Measurements from ENCODE around the gene SCMH1. TPM values are rescaled to one million over a fixed set of nuclear protein-coding genes. Genes with fewer than 3 reads are reported as not detected.

SCMH1 gene
- total and polyA plus RNA-seq, 4 donors, result 6.6 to 12.8 (median 10.5) TPM

DNA sequence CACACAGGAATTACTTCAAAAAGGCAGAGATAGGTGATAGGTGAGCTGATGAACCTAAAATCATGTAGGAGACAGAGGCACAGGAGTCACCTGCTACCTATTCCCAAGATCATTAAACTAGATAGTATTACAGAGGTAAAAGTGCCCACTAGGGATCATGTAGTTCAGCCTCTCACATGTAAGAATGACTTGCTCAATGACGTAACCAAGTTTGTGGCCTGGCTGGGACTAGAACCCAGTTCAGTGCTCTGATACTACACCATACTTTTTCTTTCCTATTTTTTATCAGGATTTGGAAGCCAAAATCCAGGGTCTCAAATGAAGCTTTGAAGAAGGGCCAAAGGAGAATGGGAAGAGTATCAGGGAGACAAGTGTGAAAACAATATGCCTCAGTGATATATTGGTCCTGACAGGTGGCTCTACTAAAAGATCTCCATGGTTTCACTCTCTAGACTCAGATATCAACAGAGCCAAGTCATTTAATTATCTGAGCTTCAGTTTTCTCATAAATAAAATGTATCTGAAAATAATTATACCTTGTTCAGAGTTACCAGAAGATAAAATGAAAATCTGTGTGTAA is 133.3 kb downstream of the SCMH1 start:
- Histone ChIP-seq H3K36me3 (ENCODE audit: control insufficient read depth in 4 of 4, insufficient read depth in 3 of 4, low read depth in 1 of 4, low read length in 3 of 4) (peaks cover 0 to 10% (median under 1%) of the 10 kb centered on the region in 4 donors), H3K27me3 (ENCODE audit: control insufficient read depth in 4 of 4, insufficient read depth in 4 of 4, low read length in 3 of 4) (no peaks in the 10 kb centered on the region), H3K4me3 (ENCODE audit: low read depth in 1 of 3, low read length in 3 of 3) (no peak overlapping the region), H3K4me1 (ENCODE audit: control insufficient read depth in 4 of 4, insufficient read depth in 4 of 4, low read length in 3 of 4) (peaks cover 6 to 19% (median 17%) of the 10 kb centered on the region in 4 donors), H3K27ac (ENCODE audit: low read depth in 1 of 2, low read length in 2 of 2) (peak overlapping the region; percentile 81 to 86), H3K9me3 (ENCODE audit: control insufficient read depth in 4 of 4, low read length in 3 of 4) (no peaks in the 10 kb centered on the region), H3K9ac (ENCODE audit: low read depth in 1 of 2, low read length in 2 of 2) (peak overlapping the region in 1 of 2 donors; percentile 43)
- no peak for DNase-seq (ENCODE audit: low spot score)
- TF ChIP-seq, protein P1, sequence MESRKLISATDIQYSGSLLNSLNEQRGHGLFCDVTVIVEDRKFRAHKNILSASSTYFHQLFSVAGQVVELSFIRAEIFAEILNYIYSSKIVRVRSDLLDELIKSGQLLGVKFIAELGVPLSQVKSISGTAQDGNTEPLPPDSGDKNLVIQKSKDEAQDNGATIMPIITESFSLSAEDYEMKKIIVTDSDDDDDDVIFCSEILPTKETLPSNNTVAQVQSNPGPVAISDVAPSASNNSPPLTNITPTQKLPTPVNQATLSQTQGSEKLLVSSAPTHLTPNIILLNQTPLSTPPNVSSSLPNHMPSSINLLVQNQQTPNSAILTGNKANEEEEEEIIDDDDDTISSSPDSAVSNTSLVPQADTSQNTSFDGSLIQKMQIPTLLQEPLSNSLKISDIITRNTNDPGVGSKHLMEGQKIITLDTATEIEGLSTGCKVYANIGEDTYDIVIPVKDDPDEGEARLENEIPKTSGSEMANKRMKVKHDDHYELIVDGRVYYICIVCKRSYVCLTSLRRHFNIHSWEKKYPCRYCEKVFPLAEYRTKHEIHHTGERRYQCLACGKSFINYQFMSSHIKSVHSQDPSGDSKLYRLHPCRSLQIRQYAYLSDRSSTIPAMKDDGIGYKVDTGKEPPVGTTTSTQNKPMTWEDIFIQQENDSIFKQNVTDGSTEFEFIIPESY (IDR thresholded peaks at IDR 0.05), result no peak
- TF ChIP-seq HNF4G (IDR thresholded peaks at IDR 0.05) (no peak), FOXA1 (IDR thresholded peaks at IDR 0.05) (no peak), NR2F2 (IDR thresholded peaks at IDR 0.05) (no peak), EGR1 (IDR thresholded peaks at IDR 0.05; ENCODE audit: low read depth in 2 of 2) (no peak), HNF4A (conservative IDR thresholded peaks at IDR 0.05) (no peak), YY1 (IDR thresholded peaks at IDR 0.05) (no peak), GABPA (IDR thresholded peaks at IDR 0.05 in 1 of 2, conservative IDR thresholded peaks at IDR 0.05 in 1 of 2) (no peak), RXRA (IDR thresholded peaks at IDR 0.05) (no peak), RAD21 (IDR thresholded peaks at IDR 0.05) (no peak), JUND (IDR thresholded peaks at IDR 0.05) (no peak)
- TF ChIP-seq, protein P2, sequence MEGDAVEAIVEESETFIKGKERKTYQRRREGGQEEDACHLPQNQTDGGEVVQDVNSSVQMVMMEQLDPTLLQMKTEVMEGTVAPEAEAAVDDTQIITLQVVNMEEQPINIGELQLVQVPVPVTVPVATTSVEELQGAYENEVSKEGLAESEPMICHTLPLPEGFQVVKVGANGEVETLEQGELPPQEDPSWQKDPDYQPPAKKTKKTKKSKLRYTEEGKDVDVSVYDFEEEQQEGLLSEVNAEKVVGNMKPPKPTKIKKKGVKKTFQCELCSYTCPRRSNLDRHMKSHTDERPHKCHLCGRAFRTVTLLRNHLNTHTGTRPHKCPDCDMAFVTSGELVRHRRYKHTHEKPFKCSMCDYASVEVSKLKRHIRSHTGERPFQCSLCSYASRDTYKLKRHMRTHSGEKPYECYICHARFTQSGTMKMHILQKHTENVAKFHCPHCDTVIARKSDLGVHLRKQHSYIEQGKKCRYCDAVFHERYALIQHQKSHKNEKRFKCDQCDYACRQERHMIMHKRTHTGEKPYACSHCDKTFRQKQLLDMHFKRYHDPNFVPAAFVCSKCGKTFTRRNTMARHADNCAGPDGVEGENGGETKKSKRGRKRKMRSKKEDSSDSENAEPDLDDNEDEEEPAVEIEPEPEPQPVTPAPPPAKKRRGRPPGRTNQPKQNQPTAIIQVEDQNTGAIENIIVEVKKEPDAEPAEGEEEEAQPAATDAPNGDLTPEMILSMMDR (IDR thresholded peaks at IDR 0.05; ENCODE audit: low read depth, low read length, missing input control), result no peak
- TF ChIP-seq, protein P3, sequence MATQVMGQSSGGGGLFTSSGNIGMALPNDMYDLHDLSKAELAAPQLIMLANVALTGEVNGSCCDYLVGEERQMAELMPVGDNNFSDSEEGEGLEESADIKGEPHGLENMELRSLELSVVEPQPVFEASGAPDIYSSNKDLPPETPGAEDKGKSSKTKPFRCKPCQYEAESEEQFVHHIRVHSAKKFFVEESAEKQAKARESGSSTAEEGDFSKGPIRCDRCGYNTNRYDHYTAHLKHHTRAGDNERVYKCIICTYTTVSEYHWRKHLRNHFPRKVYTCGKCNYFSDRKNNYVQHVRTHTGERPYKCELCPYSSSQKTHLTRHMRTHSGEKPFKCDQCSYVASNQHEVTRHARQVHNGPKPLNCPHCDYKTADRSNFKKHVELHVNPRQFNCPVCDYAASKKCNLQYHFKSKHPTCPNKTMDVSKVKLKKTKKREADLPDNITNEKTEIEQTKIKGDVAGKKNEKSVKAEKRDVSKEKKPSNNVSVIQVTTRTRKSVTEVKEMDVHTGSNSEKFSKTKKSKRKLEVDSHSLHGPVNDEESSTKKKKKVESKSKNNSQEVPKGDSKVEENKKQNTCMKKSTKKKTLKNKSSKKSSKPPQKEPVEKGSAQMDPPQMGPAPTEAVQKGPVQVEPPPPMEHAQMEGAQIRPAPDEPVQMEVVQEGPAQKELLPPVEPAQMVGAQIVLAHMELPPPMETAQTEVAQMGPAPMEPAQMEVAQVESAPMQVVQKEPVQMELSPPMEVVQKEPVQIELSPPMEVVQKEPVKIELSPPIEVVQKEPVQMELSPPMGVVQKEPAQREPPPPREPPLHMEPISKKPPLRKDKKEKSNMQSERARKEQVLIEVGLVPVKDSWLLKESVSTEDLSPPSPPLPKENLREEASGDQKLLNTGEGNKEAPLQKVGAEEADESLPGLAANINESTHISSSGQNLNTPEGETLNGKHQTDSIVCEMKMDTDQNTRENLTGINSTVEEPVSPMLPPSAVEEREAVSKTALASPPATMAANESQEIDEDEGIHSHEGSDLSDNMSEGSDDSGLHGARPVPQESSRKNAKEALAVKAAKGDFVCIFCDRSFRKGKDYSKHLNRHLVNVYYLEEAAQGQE (IDR thresholded peaks at IDR 0.05), result no peak
- TF ChIP-seq, protein P4, sequence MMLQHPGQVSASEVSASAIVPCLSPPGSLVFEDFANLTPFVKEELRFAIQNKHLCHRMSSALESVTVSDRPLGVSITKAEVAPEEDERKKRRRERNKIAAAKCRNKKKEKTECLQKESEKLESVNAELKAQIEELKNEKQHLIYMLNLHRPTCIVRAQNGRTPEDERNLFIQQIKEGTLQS (IDR thresholded peaks at IDR 0.05), result no peak
- 76% methylated on average over 1 of the region's 1 CpG for WGBS

DNA sequence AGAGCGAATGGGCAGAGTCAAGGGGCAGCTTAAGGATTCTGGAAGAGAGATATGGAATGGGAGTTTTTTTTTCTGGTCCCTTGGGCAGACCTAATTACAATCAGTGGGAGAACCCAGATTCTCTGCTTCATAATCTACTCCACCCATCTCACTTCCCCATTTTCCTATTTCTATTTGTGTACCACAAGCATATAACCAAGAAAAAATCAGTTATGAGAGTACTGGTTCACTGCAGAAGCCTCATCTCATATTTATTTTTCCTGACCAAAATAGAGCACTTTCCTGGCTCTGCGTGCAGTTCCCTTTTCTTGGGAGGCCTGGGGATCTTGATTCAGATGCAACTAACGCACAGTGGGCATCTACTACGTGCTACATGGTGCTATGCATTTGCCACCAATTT is 138.3 kb downstream of the SCMH1 start:
- no peak overlapping the region for H3K27ac ChIP-seq (ENCODE audit: low read depth in 1 of 2, low read length in 2 of 2)
- H3K9ac ChIP-seq (ENCODE audit: low read depth in 1 of 2, low read length in 2 of 2), result no peak overlapping the region
- no peaks in the 10 kb centered on the region for H3K9me3 ChIP-seq (ENCODE audit: control insufficient read depth in 4 of 4, low read length in 3 of 4)
- DNase-seq (ENCODE audit: low spot score), result no peak
- H3K36me3 ChIP-seq (ENCODE audit: control insufficient read depth in 4 of 4, insufficient read depth in 3 of 4, low read depth in 1 of 4, low read length in 3 of 4), result no peaks in the 10 kb centered on the region
- peaks cover 8 to 17% (median 13%) of the 10 kb centered on the region in 4 donors for H3K4me1 ChIP-seq (ENCODE audit: control insufficient read depth in 4 of 4, insufficient read depth in 4 of 4, low read length in 3 of 4)
- 91% methylated on average over 4 of the region's 4 CpGs for WGBS
- H3K4me3 ChIP-seq (ENCODE audit: low read depth in 1 of 3, low read length in 3 of 3), result no peak overlapping the region
- no peaks in the 10 kb centered on the region for H3K27me3 ChIP-seq (ENCODE audit: control insufficient read depth in 4 of 4, insufficient read depth in 4 of 4, low read length in 3 of 4)
- TF ChIP-seq FOXA2 (IDR thresholded peaks at IDR 0.05) (no peak), HNF4G (IDR thresholded peaks at IDR 0.05) (no peak), GABPA (IDR thresholded peaks at IDR 0.05 in 1 of 2, conservative IDR thresholded peaks at IDR 0.05 in 1 of 2) (no peak), YY1 (IDR thresholded peaks at IDR 0.05) (no peak), EGR1 (IDR thresholded peaks at IDR 0.05; ENCODE audit: low read depth in 2 of 2) (no peak), HNF4A (conservative IDR thresholded peaks at IDR 0.05) (no peak), NR2F2 (IDR thresholded peaks at IDR 0.05) (no peak), RXRA (IDR thresholded peaks at IDR 0.05) (no peak), FOXA1 (IDR thresholded peaks at IDR 0.05) (no peak), JUND (IDR thresholded peaks at IDR 0.05) (no peak), SP1 (IDR thresholded peaks at IDR 0.05) (no peak), RAD21 (IDR thresholded peaks at IDR 0.05) (no peak)
- TF ChIP-seq, protein P5, sequence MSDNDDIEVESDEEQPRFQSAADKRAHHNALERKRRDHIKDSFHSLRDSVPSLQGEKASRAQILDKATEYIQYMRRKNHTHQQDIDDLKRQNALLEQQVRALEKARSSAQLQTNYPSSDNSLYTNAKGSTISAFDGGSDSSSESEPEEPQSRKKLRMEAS (IDR thresholded peaks at IDR 0.05), result no peak
- TF ChIP-seq, protein P2 (IDR thresholded peaks at IDR 0.05; ENCODE audit: low read depth, low read length, missing input control), result no peak
- TF ChIP-seq, protein P4 (IDR thresholded peaks at IDR 0.05), result no peak
- TF ChIP-seq, protein P1 (IDR thresholded peaks at IDR 0.05), result no peak
